ENCODE measurements around the gene HERC2.
"Not testable (repeated sequence)": the region's sequence is repeated elsewhere in the genome, so short reads cannot be mapped to it uniquely, and the experiment has no call there.

HERC2 gene

DNA sequence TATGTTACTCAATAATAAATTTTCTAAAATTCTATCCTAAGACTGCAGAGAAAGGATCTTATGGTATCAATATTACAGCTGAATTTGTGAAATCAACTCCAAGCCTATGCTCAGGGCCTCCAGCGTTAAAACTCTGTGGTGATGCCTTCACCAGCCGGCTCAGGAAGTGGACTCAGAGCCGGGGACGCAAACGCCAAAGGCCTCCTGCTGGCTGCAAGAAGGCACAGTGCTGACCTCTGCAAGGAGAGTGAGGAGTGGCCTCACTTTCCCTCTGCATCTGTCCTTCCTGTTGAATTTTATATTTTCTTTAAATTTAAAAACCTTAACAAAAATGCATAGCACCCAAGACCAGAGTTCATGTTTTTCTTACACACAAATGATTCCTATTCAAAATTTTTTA lies 48.5 kb downstream of the HERC2 start:
- no peak for DNase-seq

DNA sequence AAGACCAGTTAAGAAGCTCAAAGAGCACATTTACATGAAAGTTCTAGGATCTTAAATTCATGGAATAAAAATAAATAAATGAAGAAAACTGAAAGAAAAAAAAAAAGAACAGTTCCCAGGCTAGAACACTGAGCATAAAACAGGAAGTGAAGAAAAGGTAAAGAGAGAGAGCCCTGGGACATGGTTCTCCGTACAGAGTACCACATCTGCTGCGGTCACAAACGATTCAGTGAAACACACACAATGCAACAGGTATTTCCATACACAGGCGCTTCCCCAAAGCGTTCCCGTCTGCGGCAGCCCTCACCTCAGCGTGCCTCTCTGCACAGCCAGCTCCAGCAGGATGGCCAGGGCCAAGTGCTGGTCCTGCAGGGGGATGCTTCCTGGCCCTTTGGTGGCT lies 49.4 kb downstream of the HERC2 start:
- DNase-seq, result no peak

DNA sequence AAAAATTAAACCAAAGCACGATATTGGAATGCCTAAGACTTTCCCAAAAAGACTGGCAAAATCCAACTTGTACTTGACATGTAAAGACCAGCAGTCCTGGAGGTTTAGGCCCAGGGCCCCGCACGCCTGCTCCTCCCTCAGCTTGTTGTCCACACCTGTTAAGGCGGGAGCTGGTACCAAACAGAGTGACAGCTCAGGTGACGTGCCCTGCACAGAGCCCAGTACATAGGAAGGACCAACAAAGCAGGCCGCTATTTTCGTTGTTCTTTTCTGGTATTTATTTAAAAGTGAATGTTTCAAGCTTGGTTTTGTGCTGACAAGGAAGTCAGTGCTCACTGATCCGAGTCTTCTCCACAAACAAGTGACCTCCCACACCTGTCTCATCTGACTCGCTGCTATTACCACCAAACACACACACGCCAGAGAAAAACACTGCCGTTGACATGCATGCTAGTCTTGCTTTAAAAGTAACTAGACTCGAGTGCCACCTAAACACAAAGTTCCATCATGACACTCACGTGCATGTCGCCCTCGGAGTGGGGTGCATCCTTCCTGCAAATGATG lies 50.2 kb downstream of the HERC2 start:
- no peak for DNase-seq

DNA sequence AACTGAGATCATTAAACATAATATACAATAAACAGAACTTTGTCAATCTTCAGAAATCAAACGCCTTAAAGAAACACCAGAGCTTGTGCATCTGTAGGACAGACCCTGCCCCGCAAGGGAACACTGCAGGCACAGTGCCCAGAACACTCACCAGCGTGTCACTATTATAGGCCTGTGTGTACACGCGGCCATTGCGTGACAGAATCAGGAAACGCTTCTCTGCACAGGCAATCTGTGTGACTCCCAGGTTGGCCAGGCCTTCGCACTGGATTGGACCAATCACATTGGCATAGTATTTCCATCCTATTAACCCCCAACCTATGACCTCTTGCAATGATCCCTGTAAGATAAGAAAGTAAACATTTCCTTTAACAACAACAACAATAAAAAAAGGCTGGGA lies 52.9 kb downstream of the HERC2 start:
- no peak for DNase-seq

DNA sequence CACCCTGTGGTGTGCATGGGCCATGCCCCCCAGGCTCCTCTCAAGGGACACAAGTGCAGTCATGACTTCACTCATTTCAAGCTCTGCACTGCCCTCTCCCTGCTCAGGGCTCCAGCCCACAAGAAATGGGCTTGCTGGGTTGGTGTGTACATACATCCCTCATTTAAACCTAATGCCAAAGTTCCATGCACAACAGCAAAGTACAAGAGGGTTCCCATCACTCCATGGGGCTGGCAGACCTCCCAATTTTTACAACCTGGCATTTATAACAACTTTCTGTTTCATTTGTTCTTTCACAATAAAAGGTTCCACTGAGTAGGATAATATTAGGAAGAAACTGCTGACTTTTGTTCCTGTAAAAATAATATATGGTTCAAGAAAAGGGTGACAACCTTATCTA lies 54.3 kb downstream of the HERC2 start:
- DNase-seq, result no peak

DNA sequence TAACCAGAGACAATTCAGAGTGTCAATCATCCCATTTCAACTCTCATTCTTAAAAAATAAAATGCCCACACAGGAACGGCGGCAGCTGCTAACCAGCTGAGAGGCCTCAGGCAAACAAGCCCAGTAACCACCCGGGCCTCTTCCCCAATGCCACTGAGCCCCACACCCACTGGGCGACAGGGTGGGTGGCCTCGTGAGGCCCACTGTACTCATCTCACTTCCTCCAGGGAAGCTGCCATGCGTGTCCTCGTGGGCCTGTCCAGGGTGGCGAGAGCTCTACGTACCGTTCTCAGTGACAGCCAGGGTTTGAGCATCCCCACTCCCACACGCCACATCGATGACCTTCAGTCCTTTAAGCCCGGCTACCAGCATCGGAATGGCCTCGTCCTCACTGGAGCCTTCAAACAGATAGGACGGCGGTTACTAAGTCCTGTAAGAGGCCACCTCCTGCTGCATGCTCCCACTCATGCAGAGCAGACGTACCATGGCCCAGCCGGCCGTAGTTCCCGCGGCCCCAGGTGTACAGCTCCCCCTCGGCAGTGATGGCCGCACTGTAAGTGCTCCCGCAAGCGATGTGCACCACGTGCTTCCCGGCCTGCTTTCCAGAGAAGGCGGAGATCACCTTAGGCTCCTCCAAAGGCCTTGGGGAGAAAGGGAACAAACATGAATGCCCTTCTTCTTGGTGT lies 56.5 kb downstream of the HERC2 start:
- no peak for DNase-seq

DNA sequence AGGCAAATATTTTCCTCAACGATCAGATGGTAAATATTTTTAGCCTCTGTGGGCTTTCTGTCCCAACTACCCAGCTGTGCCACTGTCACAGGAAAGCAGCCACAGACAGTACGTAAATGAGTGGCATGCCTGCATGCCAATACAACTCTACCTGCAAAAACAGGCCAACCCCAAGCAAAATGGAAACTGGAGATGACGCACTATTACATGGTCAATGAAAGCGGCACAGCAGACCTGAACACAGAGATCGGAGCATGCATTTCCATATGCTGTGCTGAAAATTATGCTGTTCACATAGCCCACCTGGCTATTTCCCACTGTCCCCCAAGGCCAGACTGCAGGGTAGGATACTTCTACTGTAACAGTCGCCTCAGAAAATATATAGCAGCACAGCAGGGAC lies 57.8 kb downstream of the HERC2 start:
- DNase-seq, result no peak

DNA sequence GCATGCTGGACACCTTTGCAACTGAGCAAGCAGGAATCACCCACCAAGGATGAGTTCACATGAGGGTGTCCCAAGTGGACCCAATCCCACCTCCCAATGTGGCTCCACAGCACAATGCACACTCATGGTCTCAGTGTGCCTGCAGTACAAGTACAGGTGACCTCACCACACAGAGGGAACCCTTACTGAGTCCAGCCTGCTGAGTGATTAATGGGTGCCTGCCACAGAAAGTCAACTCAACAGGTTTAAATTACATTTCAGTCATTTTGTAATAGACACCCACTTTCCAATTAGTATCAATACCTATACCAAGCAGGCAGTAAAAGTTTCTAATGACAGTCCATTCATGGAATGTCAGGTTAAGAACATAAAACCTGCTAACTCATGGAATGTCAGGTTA lies 59.5 kb downstream of the HERC2 start:
- no peak for DNase-seq

DNA sequence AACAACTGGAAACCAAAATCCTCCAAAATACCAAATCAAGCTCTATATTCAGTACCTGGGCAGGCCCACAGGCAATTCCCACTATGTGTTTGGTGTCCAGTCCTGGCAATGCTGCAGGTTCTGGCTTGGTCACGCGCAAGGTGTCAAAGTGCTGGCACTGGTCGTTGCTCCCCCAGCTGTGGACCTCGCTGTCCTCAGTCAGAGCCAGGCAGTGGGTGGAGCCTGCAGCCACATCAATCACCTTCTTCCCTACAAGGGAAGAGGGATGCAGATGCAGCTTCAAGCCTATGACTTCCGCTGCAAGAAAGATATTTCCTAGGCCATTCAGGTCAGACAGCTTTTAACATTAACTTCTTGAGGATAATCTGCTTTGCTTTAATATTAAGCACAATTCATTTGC lies 61.3 kb downstream of the HERC2 start:
- DNase-seq, result no peak

DNA sequence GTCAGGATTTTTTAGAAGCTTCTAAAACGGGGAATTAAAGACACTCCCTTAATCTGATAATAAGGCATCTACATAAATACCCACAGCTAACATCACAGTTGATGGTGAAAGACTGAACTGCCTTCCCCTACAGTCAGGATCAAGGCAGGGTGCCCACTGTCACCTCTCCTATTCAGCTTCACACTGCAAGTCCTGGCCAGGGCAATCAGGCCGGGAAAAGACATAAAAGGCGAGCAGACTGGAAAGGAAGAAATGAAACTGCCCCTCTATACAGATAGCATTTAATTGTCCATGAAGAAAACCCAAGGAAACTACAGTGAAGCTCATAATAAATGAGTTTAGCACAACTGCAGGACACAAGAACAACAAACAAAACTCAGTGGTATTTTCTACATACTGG lies 61.7 kb downstream of the HERC2 start:
- no peak for DNase-seq

DNA sequence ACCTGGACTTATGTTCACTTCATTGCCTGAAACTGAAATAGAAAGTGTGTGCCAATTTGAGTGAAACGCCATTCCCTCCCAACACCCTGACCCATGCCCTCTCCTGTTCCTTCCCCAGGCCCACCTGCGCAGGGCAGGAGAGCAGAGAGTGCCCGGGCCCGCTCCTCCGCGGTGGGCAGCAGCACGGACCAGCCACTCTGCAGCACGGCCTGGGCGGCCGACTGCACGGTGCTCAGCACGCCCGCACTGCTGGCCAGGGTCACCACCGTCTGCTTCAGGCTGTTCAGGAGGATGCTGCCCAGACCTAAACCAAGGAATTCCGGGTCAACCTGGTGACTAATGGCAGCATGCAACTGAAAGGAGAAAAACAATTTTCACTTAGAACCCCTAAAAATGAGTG lies 66.0 kb downstream of the HERC2 start:
- DNase-seq, result no peak

DNA sequence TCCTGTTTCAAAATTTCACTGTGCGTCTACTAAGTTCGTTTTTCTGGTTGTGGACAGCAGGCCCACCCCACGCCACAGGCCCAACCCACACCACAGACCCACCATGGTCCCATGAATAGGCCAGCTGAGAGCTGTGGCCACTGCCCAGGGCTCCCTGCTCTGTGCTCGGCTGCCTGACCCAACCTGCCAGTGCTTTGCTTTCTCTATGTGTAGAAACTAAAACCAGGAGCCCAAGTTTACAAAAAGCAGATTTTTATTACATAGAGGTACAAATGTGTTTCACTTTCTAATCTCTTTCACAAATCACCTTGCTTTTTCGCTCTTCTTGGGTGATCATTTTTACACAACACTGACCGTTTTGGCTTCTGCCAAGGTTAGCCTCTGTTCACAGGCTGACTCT lies 69.1 kb downstream of the HERC2 start:
- DNase-seq, result no peak

DNA sequence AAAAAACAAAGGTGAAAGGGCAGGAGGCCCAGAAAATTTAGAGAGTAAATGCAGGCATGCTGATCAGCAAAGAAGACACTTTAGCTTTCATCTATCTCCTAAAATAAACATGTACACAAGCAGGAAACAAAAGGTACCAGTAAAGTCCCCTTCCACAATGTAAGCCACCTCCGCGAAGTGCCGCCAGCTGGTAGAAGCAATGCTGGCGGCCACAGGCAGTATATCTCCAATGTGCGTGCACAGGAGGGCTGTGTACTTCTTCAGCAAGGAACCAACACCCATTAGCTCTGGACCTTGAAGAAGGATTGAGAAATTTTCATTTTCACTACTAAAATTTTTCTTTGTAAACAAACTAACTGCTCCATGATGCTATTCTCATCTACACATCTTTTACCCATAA lies 75.4 kb downstream of the HERC2 start:
- no peak for DNase-seq

DNA sequence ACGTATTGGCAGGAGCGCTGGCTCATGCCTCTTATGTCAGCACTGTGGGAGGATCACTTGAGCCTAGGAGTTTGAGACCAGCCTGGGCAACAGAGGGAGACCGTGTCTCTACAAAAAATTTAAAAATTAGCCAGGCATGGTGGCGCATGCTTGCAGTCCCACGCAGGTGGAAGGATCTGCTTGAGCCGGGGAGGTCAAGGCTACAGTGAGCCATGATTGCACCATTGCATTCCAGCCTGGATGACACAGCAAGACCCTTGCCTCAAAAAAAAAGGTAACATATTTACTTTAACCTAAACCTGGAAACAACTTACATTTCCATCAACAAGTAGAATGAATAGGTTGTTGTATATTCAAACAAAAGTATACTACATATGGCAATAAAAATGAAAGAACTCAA lies 78.1 kb downstream of the HERC2 start:
- DNase-seq, result no peak

DNA sequence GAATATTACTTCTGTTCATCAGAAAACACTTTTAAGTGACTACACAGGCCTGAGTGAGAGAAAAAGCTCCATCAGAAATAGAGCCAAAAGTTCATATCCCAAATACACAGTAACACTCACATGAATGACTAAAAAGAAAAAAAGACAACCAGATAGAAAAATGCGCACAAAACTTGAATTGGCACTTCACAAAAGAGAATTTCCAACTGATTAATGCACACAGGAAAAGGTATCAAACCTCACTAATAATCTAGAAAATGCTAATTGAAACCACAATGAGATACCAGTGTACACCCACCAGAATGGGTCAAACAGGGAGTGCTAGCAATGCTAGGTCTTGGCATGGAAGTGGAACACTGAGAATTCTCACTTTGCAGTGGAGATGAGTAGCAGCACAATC lies 78.6 kb downstream of the HERC2 start:
- no peak for DNase-seq

DNA sequence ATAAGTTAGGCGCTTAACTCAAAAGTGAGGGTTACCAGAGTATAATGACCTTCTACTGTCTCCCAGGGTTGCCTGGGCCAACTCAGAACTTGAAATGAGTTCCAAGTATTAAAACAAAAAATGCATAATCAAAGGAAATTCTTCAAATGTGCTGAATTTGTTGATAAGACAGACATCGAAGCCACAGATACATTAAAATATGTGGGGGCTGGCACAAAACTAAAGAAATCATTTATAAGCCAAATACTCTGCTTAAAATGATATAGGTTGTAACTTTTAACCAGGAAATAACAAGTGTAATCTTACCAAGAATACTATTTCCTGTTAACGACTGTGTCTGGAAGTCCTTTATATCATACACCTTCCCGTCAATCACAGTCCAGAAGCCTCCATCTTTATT lies 83.7 kb downstream of the HERC2 start:
- not testable (repeated sequence) for DNase-seq

DNA sequence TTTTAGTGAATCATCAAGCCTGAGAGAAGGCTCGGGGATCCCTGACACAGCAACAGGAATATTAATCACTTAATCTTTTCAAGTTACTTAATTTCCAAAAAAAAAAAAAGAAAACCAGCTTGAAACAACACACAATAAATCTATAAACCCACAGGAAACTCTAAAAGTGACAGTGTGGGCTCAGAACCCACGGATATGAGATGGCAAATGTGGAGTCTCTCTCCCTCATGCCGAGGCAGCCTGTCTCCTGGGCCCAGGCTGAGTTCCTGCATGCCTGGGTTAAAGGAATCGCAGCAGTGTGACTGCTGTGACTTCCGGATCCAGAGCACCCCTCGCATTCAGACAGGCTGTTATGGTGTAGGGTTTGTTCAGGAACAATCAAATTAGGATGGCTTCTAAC lies 90.2 kb downstream of the HERC2 start:
- not testable (repeated sequence) for DNase-seq

DNA sequence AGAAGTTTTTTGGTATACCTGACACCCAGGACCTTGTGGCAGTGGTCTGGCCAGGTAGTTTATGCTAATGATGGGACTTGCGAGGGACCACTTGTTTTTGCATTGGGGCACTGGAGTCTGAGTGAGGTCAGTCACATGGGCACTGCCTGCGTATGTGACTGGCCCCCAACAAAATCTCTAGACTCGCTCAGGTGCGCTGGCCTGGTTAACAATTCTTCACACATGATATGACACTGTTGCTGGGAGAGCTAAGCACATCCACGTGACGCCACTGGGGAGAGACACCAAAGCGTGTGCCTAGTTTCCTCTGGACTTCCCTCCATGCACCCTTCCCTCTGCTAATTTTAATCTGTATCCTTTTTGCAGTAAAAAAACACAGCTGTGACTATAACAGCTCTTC lies 90.6 kb downstream of the HERC2 start:
- not testable (repeated sequence) for DNase-seq

DNA sequence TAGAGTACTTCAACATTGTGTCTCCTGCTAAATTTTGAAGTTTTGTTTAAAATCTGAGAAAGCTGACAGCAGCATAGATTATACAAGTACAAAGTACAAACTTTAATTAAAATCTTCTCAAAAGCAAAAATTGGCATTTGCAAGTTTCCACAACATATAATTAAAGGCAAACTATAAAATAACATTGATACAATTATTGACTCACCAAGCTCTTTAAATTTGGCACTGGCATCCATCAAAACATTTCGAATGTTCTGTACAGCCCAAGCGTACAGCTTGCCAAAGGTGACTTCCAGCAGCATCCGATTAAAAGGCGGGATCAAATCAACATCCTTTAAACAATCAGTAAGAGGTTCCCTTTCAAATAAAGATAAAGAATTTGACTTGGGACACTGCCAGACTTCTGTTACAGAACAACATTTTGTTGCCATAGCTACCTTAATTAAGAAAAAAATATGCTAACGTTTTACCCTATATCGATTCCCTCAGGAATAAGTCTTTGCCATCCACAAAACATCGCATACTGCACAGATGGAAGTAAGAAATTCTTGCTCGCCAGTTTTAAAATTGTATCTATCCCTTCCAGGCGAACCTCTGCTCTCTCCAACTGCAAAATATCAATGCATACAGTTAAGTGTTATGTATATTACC lies 92.9 kb downstream of the HERC2 start:
- DNase-seq, result not testable (repeated sequence)

DNA sequence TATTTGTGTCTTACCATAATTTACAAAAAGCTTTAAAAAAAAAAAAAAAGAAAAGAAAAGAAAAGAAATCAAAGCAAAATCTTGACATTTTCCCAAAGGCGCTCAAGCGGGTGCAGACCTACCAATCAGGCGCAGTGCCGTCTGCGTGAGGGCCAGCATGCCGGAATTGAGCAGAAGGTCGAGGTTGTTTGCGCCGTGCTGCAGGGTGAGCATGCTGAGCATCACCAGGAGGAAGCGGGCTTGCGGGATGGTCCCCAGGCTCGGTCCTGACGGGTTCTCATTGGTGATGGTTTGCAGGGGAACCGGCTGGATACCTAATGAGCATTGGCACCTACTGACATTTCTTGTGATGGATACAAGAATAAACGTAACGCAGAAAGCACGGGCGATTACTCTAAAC lies 93.9 kb downstream of the HERC2 start:
- DNase-seq, result no peak

DNA sequence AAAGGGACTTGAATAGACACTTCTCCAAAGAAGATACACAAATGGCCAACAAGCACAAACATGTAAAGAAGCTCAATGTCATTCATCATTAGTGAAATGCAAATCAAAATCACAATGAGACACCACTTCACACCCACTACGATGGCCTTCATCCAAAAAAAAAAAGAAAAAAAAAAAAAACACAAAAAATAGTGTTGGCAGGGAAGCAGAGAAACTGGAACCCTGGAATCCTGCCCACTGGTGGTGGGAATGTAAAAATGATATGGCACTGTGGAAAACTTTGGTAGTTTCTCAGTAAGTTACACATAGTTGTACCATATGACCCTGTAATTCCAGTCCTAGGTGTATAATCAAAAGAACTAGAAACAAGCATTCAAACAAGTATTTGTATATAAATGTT lies 94.7 kb downstream of the HERC2 start:
- DNase-seq, result not testable (repeated sequence)

DNA sequence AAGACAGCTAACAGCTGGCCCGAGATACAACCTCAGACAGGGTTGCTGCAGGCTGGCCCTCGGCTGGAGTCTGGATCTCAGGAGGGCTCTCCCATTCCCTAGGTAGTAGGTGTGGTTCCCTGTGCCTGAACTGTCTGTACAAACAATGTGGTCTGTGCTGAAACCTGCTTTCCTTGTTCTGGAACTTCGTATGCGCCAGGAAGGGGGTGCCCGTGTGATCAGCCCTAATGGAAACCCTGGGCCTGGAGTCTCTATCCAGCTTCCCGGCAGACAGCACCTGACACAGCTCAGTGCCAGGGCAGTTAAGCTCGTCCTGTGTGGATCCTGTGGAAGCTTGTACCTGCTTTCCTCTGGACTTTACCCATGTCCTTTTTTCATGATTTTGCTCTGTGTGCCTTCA lies 99.4 kb downstream of the HERC2 start:
- DNase-seq, result not testable (repeated sequence)

DNA sequence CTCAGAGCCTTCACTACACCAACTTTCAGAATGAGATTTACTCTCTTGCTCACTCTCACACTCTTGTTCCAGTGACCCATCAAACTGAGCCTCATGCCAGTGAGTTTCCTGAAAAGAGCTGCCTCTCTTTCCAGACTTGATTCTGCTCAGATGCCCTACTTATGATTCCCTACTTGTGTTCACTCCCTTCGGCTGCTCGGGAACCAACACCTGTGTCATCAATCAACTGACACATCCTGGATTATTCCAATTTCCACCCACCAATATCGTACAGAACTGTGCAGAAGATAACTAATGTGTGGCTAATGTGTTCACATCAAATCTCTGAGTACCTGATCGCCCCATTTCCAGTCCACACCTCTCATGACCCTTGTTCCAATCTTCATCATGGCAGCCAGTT lies 100.3 kb downstream of the HERC2 start:
- DNase-seq, result not testable (repeated sequence)

DNA sequence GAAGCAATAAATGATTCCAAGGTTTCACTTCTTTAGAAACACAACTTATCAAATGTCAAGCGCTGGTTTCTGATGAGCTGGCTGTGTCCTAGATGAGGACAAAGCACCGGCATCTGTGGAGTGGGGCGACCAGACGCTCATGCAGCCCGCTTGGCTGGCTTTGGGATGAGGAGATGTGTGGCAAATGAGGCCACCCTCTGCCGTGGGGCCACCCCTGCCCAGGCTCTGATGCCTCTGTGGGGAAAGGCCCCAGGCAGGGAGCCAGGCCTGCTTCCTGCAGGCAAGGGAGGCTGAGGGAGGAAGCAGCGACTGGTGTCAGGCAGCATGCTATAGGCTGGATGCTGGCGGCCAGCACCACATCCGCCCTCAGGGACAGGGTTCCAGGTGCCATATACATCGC lies 102.9 kb downstream of the HERC2 start:
- no peak for DNase-seq
